K562 (cell line): ENCODE results near the gene HARS1. TPM values are rescaled to one million over a fixed set of nuclear protein-coding genes. Genes with fewer than 3 reads are reported as not detected.

Source experiments
- ADNP ChIP-seq: fragments of 200-800 bp; sonication (Bioruptor generic); IDR thresholded peaks from 2 replicates; pipeline ENCODE4 v1.6.1; 2016; ENCODE audit warnings: missing genetic modification characterization, missing compliant biosample characterization
- ATF1 ChIP-seq, 2 experiments: fragments of 450-650 bp in 1 of 2; IDR thresholded peaks; 2 replicates each; pipeline ENCODE4 v1.6.1; 2016; ENCODE audit warnings: missing compliant biosample characterization in 1 of 2, missing genetic modification characterization in 1 of 2
- BCL6 ChIP-seq: fragments of 250-450 bp; sonication (Bioruptor Pico); IDR thresholded peaks from 2 replicates; pipeline ENCODE4 v1.4.0; 2020
- EP300 ChIP-seq: IDR thresholded peaks from 2 replicates; pipeline ENCODE4 v1.6.1; 2012; ENCODE audit warnings: low read length, improper control_type of control experiment
- GATAD2B ChIP-seq: fragments of 450-650 bp; IDR thresholded peaks from 2 replicates; pipeline ENCODE4 v1.6.1; 2017; ENCODE audit warnings: mild to moderate bottlenecking, borderline replicate concordance
- KLF10 ChIP-seq: fragments of 250-450 bp; sonication (Bioruptor Pico); IDR thresholded peaks from 2 replicates; pipeline ENCODE4 v1.6.1; 2021; ENCODE audit warnings: matching md5 sums
- MCM3 ChIP-seq: fragments of 450-650 bp; IDR thresholded peaks from 2 replicates; pipeline ENCODE4 v1.6.1; 2016
- PHF21A ChIP-seq: fragments of 450-650 bp; IDR thresholded peaks from 2 replicates; pipeline ENCODE4 v1.6.1; 2017; ENCODE audit warnings: low read depth, borderline replicate concordance
- POLR2H ChIP-seq: IDR thresholded peaks from 2 replicates; pipeline ENCODE4 v1.6.1; 2016; ENCODE audit warnings: missing genetic modification characterization, low read depth, mild to moderate bottlenecking, control low read depth, missing compliant biosample characterization, moderate library complexity
- POLR3A ChIP-seq: IDR thresholded peaks from 2 replicates; pipeline ENCODE4 v1.6.1; 2011; ENCODE audit warnings: borderline replicate concordance, mild to moderate bottlenecking, moderate library complexity; ENCODE audit not compliant: insufficient read length, insufficient read depth; ENCODE audit errors: extremely low read depth
- PPARD ChIP-seq: fragments of 250-450 bp; sonication (Bioruptor Pico); IDR thresholded peaks from 2 replicates; pipeline ENCODE4 v1.8.0; 2022; ENCODE audit warnings: inconsistent platforms, mild to moderate bottlenecking, moderate library complexity
- RAD21 ChIP-seq, 2 experiments: fragments of 250-450 bp in 1 of 2; fragments of 450-650 bp in 1 of 2; sonication (Bioruptor Pico) in 1 of 2; formaldehyde crosslinking in 1 of 2; IDR thresholded peaks in 1 of 2; conservative IDR thresholded peaks in 1 of 2; 2 replicates each; pipeline versions ENCODE4 v1.4.0 to v1.8.0; 2020 to 2022; ENCODE audit warnings: mild to moderate bottlenecking in 2 of 2, moderate library complexity in 1 of 2
- RBM34 ChIP-seq: fragments of 200-400 bp; formaldehyde crosslinking; IDR thresholded peaks from 2 replicates; pipeline ENCODE4 v1.6.1; 2018; ENCODE audit warnings: low read length, borderline replicate concordance; ENCODE audit not compliant: insufficient read depth
- ZC3H11A ChIP-seq: IDR thresholded peaks from 2 replicates; pipeline ENCODE4 v1.6.1; 2012; ENCODE audit warnings: low read depth, low read length, improper control_type of control experiment
- ZFP36 ChIP-seq: fragments of 150-350 bp; IDR thresholded peaks from 2 replicates; pipeline ENCODE4 v1.6.1; 2018; ENCODE audit warnings: low read length, low read depth; ENCODE audit not compliant: partially characterized antibody
- ZNF408 ChIP-seq: fragments of 250-450 bp; sonication (Bioruptor Pico); IDR thresholded peaks from 2 replicates; pipeline ENCODE4 v1.4.0; 2020; ENCODE audit warnings: low read depth, mild to moderate bottlenecking, moderate library complexity
- polyA plus RNA-seq, 8 experiments: library from polyadenylated mRNA; depleted of rRNA in 4 of 8; stranded (reverse) in 5 of 8; unstranded in 3 of 8; fragments of >200 nt; fragmentation: Nextera tagmentation in 2 of 8; fragmentation: Illumina TruSeq in 1 of 8; extraction: Ambion mirVana in 2 of 8; extraction: Trizol in 1 of 8; gene quantifications; 2 replicates each; pipeline versions ENCODE4 v1.2.1 to v1.2.3, GENCODE V29; 2011 to 2014; ENCODE audit warnings: inconsistent platforms in 1 of 8, missing spikeins in 1 of 8
- total RNA-seq, 7 experiments: library from RNA; depleted of rRNA in 6 of 7; stranded (reverse); fragments of >200 nt in 6 of 7; fragmentation: Illumina TruSeq in 2 of 7; extraction: Trizol in 2 of 7; gene quantifications; 2 replicates each; pipeline versions ENCODE4 v1.2.1 to v1.2.3, GENCODE V29; 2011 to 2021; ENCODE audit warnings: low replicate concordance in 1 of 7
- TF ChIP-seq, protein P1 (sequence below): fragments of 250-450 bp; sonication (Bioruptor Pico); IDR thresholded peaks from 2 replicates; pipeline ENCODE4 v1.6.1; 2021; ENCODE audit warnings: mild to moderate bottlenecking
- TF ChIP-seq, protein P2 (sequence below): sonication (generic); formaldehyde crosslinking; IDR thresholded peaks from 2 replicates; pipeline ENCODE4 v1.8.1; 2022; ENCODE audit warnings: missing genetic modification reagents
- TF ChIP-seq, protein P3 (sequence below): sonication (generic); formaldehyde crosslinking; IDR thresholded peaks from 2 replicates; pipeline ENCODE4 v1.8.0; 2022; ENCODE audit warnings: mild to moderate bottlenecking, missing genetic modification reagents
- TF ChIP-seq, protein P4 (sequence below): fragments of 450-650 bp; IDR thresholded peaks from one replicate; pipeline ENCODE4 v1.6.1; 2018; ENCODE audit warnings: mild to moderate bottlenecking, moderate library complexity; ENCODE audit not compliant: partially characterized antibody

The HARS1 gene
- total and polyA plus RNA-seq, 9 of the 15 experiments (the other 6 are each of a cell fraction or from before 2014, with no cell fraction given): 13.5 to 88.5 (median 75.2) TPM

DNA sequence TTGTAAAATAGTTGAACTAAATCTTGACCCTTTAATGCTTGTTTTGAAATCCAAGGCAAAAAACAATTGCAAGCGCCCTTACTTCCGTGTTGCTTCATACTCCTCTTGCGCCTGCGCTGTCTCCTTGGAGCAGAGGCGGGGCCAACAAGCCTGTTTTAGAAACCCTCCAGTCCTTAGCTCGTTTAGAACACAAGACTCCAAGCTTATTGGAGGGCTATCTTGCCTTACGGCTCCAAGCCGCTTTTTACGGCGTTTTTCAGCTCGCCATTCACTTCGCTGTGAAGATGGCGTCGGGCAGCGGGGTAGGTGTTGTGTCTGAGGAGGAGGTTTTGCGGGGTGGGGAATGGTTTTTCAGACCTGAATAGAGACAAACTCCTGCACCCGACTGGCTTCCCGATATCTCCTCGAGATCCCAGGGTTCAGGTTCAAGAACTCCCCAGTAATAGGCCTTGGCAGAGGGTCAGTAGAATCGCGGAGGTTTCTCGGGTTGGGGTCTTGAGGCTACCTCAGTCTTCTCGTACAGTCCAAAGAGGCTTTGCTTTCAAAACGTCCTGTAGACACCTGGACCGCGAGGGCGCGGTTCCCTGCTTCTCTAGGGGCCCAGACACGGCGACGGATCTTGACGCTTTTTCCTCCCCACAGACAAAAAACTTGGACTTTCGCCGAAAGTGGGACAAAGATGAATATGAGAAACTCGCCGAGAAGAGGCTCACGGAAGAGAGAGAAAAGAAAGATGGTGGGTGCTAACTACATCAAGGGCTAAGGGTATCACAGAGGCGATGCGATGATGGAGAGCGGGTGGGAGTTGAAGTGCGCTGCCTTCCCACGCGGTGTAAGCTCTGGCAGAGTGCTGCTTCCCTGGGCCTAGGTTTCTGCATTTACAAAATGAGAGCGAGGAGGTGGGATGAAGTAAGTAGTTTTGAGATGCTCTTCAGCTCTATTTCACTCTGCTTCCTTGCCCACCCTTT, 9.3 kb upstream of the HARS1 start, which contains the start of gene ZMAT2 (continued):
- TF ChIP-seq, protein P1, sequence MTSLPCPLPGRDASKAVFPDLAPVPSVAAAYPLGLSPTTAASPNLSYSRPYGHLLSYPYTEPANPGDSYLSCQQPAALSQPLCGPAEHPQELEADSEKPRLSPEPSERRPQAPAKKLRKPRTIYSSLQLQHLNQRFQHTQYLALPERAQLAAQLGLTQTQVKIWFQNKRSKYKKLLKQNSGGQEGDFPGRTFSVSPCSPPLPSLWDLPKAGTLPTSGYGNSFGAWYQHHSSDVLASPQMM (CRISPR knock-in tag): no peak
- TF ChIP-seq ZFP36: no peak
- no peak for TF ChIP-seq PPARD (CRISPR knock-in tag)
- TF ChIP-seq, protein P2, sequence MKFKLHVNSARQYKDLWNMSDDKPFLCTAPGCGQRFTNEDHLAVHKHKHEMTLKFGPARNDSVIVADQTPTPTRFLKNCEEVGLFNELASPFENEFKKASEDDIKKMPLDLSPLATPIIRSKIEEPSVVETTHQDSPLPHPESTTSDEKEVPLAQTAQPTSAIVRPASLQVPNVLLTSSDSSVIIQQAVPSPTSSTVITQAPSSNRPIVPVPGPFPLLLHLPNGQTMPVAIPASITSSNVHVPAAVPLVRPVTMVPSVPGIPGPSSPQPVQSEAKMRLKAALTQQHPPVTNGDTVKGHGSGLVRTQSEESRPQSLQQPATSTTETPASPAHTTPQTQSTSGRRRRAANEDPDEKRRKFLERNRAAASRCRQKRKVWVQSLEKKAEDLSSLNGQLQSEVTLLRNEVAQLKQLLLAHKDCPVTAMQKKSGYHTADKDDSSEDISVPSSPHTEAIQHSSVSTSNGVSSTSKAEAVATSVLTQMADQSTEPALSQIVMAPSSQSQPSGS: no peak
- TF ChIP-seq ADNP (tag): no peak
- no peak for TF ChIP-seq EP300
- TF ChIP-seq RAD21 (CRISPR knock-in tag; conservative IDR thresholded peaks at IDR 0.05 in 1 of 2, IDR thresholded peaks at IDR 0.05 in 1 of 2): no peak
- TF ChIP-seq PHF21A: no peak
- TF ChIP-seq POLR2H (tag): 0 out of 2 replicates have a peak, but pooled peaks have one; percentile 38
- TF ChIP-seq, protein P3, sequence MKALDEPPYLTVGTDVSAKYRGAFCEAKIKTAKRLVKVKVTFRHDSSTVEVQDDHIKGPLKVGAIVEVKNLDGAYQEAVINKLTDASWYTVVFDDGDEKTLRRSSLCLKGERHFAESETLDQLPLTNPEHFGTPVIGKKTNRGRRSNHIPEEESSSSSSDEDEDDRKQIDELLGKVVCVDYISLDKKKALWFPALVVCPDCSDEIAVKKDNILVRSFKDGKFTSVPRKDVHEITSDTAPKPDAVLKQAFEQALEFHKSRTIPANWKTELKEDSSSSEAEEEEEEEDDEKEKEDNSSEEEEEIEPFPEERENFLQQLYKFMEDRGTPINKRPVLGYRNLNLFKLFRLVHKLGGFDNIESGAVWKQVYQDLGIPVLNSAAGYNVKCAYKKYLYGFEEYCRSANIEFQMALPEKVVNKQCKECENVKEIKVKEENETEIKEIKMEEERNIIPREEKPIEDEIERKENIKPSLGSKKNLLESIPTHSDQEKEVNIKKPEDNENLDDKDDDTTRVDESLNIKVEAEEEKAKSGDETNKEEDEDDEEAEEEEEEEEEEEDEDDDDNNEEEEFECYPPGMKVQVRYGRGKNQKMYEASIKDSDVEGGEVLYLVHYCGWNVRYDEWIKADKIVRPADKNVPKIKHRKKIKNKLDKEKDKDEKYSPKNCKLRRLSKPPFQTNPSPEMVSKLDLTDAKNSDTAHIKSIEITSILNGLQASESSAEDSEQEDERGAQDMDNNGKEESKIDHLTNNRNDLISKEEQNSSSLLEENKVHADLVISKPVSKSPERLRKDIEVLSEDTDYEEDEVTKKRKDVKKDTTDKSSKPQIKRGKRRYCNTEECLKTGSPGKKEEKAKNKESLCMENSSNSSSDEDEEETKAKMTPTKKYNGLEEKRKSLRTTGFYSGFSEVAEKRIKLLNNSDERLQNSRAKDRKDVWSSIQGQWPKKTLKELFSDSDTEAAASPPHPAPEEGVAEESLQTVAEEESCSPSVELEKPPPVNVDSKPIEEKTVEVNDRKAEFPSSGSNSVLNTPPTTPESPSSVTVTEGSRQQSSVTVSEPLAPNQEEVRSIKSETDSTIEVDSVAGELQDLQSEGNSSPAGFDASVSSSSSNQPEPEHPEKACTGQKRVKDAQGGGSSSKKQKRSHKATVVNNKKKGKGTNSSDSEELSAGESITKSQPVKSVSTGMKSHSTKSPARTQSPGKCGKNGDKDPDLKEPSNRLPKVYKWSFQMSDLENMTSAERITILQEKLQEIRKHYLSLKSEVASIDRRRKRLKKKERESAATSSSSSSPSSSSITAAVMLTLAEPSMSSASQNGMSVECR (CRISPR knock-in tag): peak; percentile 63; the same call in 1 of the 2 replicates
- no peak for TF ChIP-seq MCM3
- TF ChIP-seq ZC3H11A: no peak
- no peak for TF ChIP-seq POLR3A
- TF ChIP-seq ATF1 (CRISPR knock-in tag; IDR thresholded peaks at IDR 0.05): no peak
- peak; percentile 69 for TF ChIP-seq ATF1 (tag; IDR thresholded peaks at IDR 0.05)
- TF ChIP-seq GATAD2B: no peak
- no peak for TF ChIP-seq BCL6
- TF ChIP-seq, protein P4, sequence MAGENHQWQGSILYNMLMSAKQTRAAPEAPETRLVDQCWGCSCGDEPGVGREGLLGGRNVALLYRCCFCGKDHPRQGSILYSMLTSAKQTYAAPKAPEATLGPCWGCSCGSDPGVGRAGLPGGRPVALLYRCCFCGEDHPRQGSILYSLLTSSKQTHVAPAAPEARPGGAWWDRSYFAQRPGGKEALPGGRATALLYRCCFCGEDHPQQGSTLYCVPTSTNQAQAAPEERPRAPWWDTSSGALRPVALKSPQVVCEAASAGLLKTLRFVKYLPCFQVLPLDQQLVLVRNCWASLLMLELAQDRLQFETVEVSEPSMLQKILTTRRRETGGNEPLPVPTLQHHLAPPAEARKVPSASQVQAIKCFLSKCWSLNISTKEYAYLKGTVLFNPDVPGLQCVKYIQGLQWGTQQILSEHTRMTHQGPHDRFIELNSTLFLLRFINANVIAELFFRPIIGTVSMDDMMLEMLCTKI: no peak
- TF ChIP-seq KLF10 (CRISPR knock-in tag): no peak
- TF ChIP-seq ZNF408: no peak
- TF ChIP-seq RBM34: no peak
